SK-N-SH treated with all-trans-retinoic acid at 6 μM for 48 hours (cell line): ENCODE results near the gene ULK1.

ENCODE experiments used
- ARNTL ChIP-seq: fragments of 450-650 bp; formaldehyde crosslinking; IDR thresholded peaks from 2 replicates; pipeline ENCODE4 v1.5.0; 2020; ENCODE audit warnings: low read depth, mild to moderate bottlenecking, moderate library complexity, borderline replicate concordance
- CSDC2 ChIP-seq: fragments of 250-450 bp; sonication (Bioruptor Pico); IDR thresholded peaks from 2 replicates; pipeline ENCODE4 v1.5.0; 2020; ENCODE audit warnings: mild to moderate bottlenecking, moderate library complexity
- GLIS3 ChIP-seq: fragments of 250-450 bp; sonication (Bioruptor Pico); IDR thresholded peaks from 2 replicates; pipeline ENCODE4 v1.5.0; 2020; ENCODE audit warnings: mild to moderate bottlenecking, moderate library complexity
- OSR1 ChIP-seq: fragments of 250-450 bp; sonication (Bioruptor Pico); IDR thresholded peaks from 2 replicates; pipeline ENCODE4 v1.8.0; 2022; ENCODE audit warnings: moderate library complexity, mild to moderate bottlenecking, inconsistent platforms
- RARB ChIP-seq: fragments of 250-450 bp; sonication (Bioruptor Pico); IDR thresholded peaks from 2 replicates; pipeline ENCODE4 v1.8.0; 2021; ENCODE audit warnings: mild to moderate bottlenecking, moderate library complexity
- SNAI2 ChIP-seq: fragments of 250-450 bp; sonication (Bioruptor Pico); IDR thresholded peaks from 2 replicates; pipeline ENCODE4 v1.5.0; 2020; ENCODE audit warnings: mild to moderate bottlenecking, moderate library complexity
- TCF4 ChIP-seq: fragments of 250-450 bp; sonication (Bioruptor Pico); IDR thresholded peaks from 2 replicates; pipeline ENCODE4 v1.8.0; 2021; ENCODE audit warnings: mild to moderate bottlenecking, moderate library complexity, borderline replicate concordance
- ZC3H10 ChIP-seq: fragments of 250-450 bp; sonication (Bioruptor Pico); IDR thresholded peaks from 2 replicates; pipeline ENCODE4 v1.5.1; 2021; ENCODE audit warnings: mild to moderate bottlenecking, moderate library complexity
- ZFP3 ChIP-seq: fragments of 250-450 bp; sonication (Bioruptor Pico); IDR thresholded peaks from 2 replicates; pipeline ENCODE4 v1.5.0; 2020; ENCODE audit warnings: mild to moderate bottlenecking, moderate library complexity
- ZNF565 ChIP-seq: fragments of 450-650 bp; formaldehyde crosslinking; conservative IDR thresholded peaks from 2 replicates; pipeline ENCODE4 v1.5.0; 2020; ENCODE audit warnings: low read depth, mild to moderate bottlenecking, moderate library complexity
- ZNF70 ChIP-seq: fragments of 450-650 bp; formaldehyde crosslinking; IDR thresholded peaks from 2 replicates; pipeline ENCODE4 v1.5.0; 2020; ENCODE audit warnings: mild to moderate bottlenecking, moderate library complexity
- TF ChIP-seq, protein P1 (sequence below): fragments of 250-450 bp; sonication (Bioruptor Pico); IDR thresholded peaks from 2 replicates; pipeline ENCODE4 v1.5.1; 2021; ENCODE audit warnings: mild to moderate bottlenecking, moderate library complexity
- TF ChIP-seq, protein P2 (sequence below): fragments of 250-450 bp; sonication (Bioruptor Pico); IDR thresholded peaks from 2 replicates; pipeline ENCODE4 v1.5.1; 2020; ENCODE audit warnings: low read depth, mild to moderate bottlenecking, moderate library complexity
- TF ChIP-seq, protein P3 (sequence below): fragments of 250-450 bp; sonication (Bioruptor Pico); IDR thresholded peaks from 2 replicates; pipeline ENCODE4 v1.8.0; 2020; ENCODE audit warnings: mild to moderate bottlenecking, moderate library complexity, borderline replicate concordance

DNA sequence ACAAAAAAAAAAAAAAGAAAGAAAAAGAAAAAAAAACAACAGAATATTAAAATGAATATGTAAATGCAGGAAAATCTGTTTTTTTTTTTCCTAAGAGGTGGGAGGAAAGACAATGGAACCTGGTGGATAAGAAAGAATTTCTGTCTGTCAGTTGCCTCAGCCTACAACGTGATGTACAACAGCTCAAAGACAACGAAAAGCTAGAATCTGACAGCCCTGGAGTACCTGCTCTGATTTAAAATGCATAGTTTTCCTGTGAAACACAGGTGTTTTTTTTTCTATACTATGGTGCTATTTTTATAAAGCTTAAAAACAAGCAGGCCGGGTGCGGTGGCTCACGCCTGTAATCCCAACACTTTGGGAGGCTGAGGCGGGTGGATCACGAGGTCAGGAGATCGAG, 30.0 kb upstream of the ULK1 start:
- TF ChIP-seq, protein P1, sequence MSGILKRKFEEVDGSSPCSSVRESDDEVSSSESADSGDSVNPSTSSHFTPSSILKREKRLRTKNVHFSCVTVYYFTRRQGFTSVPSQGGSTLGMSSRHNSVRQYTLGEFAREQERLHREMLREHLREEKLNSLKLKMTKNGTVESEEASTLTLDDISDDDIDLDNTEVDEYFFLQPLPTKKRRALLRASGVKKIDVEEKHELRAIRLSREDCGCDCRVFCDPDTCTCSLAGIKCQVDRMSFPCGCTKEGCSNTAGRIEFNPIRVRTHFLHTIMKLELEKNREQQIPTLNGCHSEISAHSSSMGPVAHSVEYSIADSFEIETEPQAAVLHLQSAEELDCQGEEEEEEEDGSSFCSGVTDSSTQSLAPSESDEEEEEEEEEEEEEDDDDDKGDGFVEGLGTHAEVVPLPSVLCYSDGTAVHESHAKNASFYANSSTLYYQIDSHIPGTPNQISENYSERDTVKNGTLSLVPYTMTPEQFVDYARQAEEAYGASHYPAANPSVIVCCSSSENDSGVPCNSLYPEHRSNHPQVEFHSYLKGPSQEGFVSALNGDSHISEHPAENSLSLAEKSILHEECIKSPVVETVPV, result no peak
- TF ChIP-seq, protein P2, sequence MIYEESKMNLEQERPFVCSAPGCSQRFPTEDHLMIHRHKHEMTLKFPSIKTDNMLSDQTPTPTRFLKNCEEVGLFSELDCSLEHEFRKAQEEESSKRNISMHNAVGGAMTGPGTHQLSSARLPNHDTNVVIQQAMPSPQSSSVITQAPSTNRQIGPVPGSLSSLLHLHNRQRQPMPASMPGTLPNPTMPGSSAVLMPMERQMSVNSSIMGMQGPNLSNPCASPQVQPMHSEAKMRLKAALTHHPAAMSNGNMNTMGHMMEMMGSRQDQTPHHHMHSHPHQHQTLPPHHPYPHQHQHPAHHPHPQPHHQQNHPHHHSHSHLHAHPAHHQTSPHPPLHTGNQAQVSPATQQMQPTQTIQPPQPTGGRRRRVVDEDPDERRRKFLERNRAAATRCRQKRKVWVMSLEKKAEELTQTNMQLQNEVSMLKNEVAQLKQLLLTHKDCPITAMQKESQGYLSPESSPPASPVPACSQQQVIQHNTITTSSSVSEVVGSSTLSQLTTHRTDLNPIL (CRISPR knock-in tag), result no peak
- TF ChIP-seq CSDC2 (CRISPR knock-in tag), result no peak
- no peak for TF ChIP-seq TCF4
- no peak for TF ChIP-seq ZFP3 (CRISPR knock-in tag)
- TF ChIP-seq SNAI2 (CRISPR knock-in tag), result no peak
- no peak for TF ChIP-seq ZC3H10 (CRISPR knock-in tag)
- TF ChIP-seq OSR1 (CRISPR knock-in tag), result no peak
- no peak for TF ChIP-seq ARNTL
- TF ChIP-seq, protein P3, sequence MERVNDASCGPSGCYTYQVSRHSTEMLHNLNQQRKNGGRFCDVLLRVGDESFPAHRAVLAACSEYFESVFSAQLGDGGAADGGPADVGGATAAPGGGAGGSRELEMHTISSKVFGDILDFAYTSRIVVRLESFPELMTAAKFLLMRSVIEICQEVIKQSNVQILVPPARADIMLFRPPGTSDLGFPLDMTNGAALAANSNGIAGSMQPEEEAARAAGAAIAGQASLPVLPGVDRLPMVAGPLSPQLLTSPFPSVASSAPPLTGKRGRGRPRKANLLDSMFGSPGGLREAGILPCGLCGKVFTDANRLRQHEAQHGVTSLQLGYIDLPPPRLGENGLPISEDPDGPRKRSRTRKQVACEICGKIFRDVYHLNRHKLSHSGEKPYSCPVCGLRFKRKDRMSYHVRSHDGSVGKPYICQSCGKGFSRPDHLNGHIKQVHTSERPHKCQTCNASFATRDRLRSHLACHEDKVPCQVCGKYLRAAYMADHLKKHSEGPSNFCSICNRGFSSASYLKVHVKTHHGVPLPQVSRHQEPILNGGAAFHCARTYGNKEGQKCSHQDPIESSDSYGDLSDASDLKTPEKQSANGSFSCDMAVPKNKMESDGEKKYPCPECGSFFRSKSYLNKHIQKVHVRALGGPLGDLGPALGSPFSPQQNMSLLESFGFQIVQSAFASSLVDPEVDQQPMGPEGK (CRISPR knock-in tag), result no peak
- no peak for TF ChIP-seq ZNF565 (CRISPR knock-in tag)
- no peak for TF ChIP-seq RARB (CRISPR knock-in tag)
- TF ChIP-seq ZNF70, result no peak
- TF ChIP-seq GLIS3 (CRISPR knock-in tag), result no peak
